Psoas muscle (tissue), 8 donors: Measurements from ENCODE around the gene KANK2. TPM values are rescaled to one million over a fixed set of nuclear protein-coding genes. Genes with fewer than 3 reads are reported as not detected.
"Not testable (repeated sequence)": the region's sequence is repeated elsewhere in the genome, so short reads cannot be mapped to it uniquely, and the experiment has no call there.

ENCODE experiments used
- ATAC-seq, 4 donors: fragments of 200-7000 bp; cut with Tn5 transposase; one replicate each; pipeline ENCODE4 v1.9.1; 2020; ENCODE audit warnings: moderate library complexity in 3 of 4, mild to moderate bottlenecking in 2 of 4
- DNase-seq, 2 donors: peaks; one replicate each; pipeline ENCODE4 v3.0.0-alpha.2; 2020
- H3K27ac ChIP-seq: fragments of 200-600 bp; one replicate; pipeline ENCODE4 v1.8.0; 2022
- H3K27me3 ChIP-seq, 3 donors: fragments of 200-600 bp in 1 of 3; one replicate each; pipeline versions ENCODE4 v1.6.1 to v1.8.0; 2013 to 2022; ENCODE audit warnings: low read length in 2 of 3, mild to moderate bottlenecking in 2 of 3, moderate library complexity in 1 of 3; ENCODE audit not compliant: insufficient read depth in 3 of 3
- H3K36me3 ChIP-seq, 2 donors: fragments of 200-600 bp in 1 of 2; one replicate each; pipeline versions ENCODE4 v1.6.1 to v1.8.0; 2013 to 2022; ENCODE audit warnings: low read depth in 1 of 2, mild to moderate bottlenecking in 1 of 2, moderate library complexity in 1 of 2; ENCODE audit not compliant: insufficient read depth in 1 of 2
- H3K4me1 ChIP-seq: fragments of 200-600 bp; one replicate; pipeline ENCODE4 v1.8.0; 2022
- H3K4me3 ChIP-seq: fragments of 200-600 bp; one replicate; pipeline ENCODE4 v1.8.0; 2022; ENCODE audit warnings: mild to moderate bottlenecking
- H3K9me3 ChIP-seq: fragments of 200-600 bp; one replicate; pipeline ENCODE4 v1.8.0; 2022
- WGBS, 3 donors: extraction: QIAGEN DNeasy Blood & Tissue Kit; methylation state at CpG; one replicate each; pipeline versions ENCODE4 v1.1.6 to v1.1.7; 2013; 5-methylcytosine and 5-hydroxymethylcytosine counted together
- intact Hi-C, 2 donors: fragments of 100-400 bp; cut with DNase I; formaldehyde crosslinking; loops; one replicate each; pipeline versions ENCODE4 v1.11.0 to v1.14.2; 2022
- polyA plus RNA-seq, 3 donors: library from polyadenylated mRNA; stranded (reverse); fragments of 200-250 nt; gene quantifications; one replicate each; pipeline ENCODE4 v1.2.3, GENCODE V29; 2013
- total RNA-seq, 4 donors: library from RNA; stranded (reverse); fragmentation: NEBNext Ultra II Directional in 2 of 4; extraction: Animal tissue kit (Norgen Biotek cat#: 25700) in 2 of 4; gene quantifications; one replicate each; pipeline versions ENCODE4 v1.2.1 to v1.2.4, GENCODE V29; 2021 to 2023
- TF ChIP-seq, protein P1 (sequence below): fragments of 200-600 bp; IDR thresholded peaks from one replicate; pipeline ENCODE4 v1.8.0; 2022; ENCODE audit warnings: antibody characterized with exemption
- donor health status: healthy with polysubstance abuse.
- donor health status: DM: no; HTN: no; CAD: no; lungs with moderate emphysema.
- donor health status: Bipolar disorder and iron deficiency.
- donor health status: healthy.
- donor health status: DM: yes; HTN: yes; CAD: no.
- donor health status: DM: no; HTN: no; CAD: no.
- donor health status: DM: no; HTN: no; CAD: no.
- donor health status: DM: yes; HTN: yes; CAD: no.

Gene KANK2
- total and polyA plus RNA-seq, 7 donors: 23.7 to 103 (median 44.0) TPM

DNA sequence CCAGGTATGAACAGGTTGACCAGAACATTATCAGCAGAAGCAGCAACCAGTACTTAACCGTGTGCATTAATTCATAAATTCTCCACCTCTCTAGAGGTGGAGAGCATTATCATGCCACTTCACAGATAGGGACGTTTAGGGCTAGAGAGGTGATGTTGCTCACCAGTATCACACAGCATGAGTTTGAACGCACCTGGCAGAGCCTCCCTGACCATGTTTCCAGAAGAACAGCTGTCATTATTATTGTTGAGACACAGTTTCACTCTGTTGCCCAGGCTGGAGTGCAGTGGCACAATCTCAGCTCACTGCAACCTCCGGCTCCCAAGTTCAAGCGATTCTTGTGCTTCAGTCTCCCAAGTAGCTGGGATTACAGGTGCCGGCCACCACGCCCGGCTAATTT, 6.8 kb downstream of the KANK2 start:
- ATAC-seq (no peak), DNase-seq (no peak)
- Histone ChIP-seq H3K27ac (peak overlapping the region; percentile 73), H3K27me3 (no peaks in the 10 kb centered on the region), H3K4me3 (no peak overlapping the region), H3K36me3 (peaks cover 0 to 57% of the 10 kb centered on the region in 2 donors), H3K4me1 (peaks cover 16% of the 10 kb centered on the region), H3K9me3 (no peaks in the 10 kb centered on the region)
- intact Hi-C loops: no loop called here
- 51 to 78% (median 61%) methylated on average over 8 of the region's 8 CpGs for WGBS, 3 donors
- TF ChIP-seq, protein P1, sequence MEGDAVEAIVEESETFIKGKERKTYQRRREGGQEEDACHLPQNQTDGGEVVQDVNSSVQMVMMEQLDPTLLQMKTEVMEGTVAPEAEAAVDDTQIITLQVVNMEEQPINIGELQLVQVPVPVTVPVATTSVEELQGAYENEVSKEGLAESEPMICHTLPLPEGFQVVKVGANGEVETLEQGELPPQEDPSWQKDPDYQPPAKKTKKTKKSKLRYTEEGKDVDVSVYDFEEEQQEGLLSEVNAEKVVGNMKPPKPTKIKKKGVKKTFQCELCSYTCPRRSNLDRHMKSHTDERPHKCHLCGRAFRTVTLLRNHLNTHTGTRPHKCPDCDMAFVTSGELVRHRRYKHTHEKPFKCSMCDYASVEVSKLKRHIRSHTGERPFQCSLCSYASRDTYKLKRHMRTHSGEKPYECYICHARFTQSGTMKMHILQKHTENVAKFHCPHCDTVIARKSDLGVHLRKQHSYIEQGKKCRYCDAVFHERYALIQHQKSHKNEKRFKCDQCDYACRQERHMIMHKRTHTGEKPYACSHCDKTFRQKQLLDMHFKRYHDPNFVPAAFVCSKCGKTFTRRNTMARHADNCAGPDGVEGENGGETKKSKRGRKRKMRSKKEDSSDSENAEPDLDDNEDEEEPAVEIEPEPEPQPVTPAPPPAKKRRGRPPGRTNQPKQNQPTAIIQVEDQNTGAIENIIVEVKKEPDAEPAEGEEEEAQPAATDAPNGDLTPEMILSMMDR: no peak

DNA sequence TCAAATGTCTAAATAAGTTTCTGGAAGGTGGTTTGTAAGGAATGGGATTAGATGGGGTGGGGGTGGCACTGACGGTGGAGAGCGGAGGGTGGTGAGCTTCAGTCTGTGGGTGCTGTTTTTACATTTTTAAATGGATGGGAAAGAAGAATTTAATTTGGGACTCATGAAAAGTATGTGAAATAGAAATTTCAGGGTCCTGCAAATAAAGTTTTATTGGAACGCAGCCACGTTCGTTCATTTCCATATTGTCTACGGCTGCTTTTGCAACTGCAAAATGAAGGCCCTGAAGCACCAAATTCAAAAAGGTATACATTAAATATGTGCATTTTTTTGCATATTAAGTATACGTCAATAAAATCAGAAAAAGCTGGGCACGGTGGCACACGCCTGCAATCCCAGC, 9.9 kb downstream of the KANK2 start:
- Histone ChIP-seq H3K4me1 (peaks cover 11% of the 10 kb centered on the region), H3K27ac (no peak overlapping the region), H3K4me3 (no peak overlapping the region), H3K36me3 (peaks cover 0 to 58% of the 10 kb centered on the region in 2 donors), H3K27me3 (no peaks in the 10 kb centered on the region), H3K9me3 (no peaks in the 10 kb centered on the region)
- intact Hi-C loops: no loop called here
- ATAC-seq (no peak), DNase-seq (no peak)
- WGBS, 3 donors: 84 to 96% (median 93%) methylated on average over 9 of the region's 9 CpGs
- TF ChIP-seq, protein P1: no peak

DNA sequence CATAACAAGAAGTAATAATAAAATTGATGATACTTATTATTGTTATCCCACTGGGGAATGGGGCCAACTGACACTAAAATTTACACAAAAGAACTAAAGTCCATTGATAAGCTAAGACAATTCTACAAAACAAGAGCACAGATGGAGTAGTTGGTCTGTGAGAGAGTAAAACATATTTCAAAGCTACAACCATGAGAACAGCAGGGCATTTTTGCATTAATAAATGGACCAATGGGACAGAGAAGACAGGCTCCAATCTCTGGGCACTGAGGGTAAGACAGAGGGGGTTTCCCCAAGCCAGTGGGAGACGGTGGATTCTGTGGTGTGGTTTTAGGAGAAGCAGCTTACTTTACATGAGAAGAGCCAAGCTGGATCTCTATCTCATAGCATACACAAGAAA, 14.4 kb downstream of the KANK2 start:
- DNase-seq (no peak), ATAC-seq (no peak)
- intact Hi-C loops: no loop called here
- 79 to 100% (median 82%) methylated on average over 1 of the region's 1 CpG for WGBS, 3 donors
- Histone ChIP-seq H3K4me1 (peaks cover 13% of the 10 kb centered on the region), H3K27me3 (no peaks in the 10 kb centered on the region), H3K36me3 (peaks cover 0 to 52% of the 10 kb centered on the region in 2 donors), H3K27ac (no peak overlapping the region), H3K9me3 (no peaks in the 10 kb centered on the region), H3K4me3 (no peak overlapping the region)
- TF ChIP-seq, protein P1: no peak

DNA sequence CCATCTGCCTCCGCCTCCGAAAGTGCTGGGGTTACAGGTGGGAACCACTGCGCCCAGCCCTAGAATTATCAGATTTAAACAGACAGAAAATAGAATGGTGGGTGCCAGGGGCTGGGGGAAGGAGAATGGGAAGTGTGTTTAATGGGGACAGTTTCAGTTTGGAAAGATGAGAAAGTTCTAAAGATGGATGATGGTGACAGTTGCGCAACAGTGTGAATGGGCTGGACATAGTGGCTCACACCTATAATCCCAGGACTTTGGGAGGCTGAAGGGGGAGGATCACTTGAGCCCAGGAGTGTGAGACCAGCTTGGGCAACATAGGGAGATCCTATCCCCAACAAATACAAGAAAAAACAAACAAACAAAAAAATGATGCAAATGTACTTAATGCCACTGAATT, 15.9 kb downstream of the KANK2 start:
- ATAC-seq (no peak), DNase-seq (no peak)
- intact Hi-C loops: no loop called here
- no peaks in the 10 kb centered on the region for H3K27me3 ChIP-seq
- no peaks in the 10 kb centered on the region for H3K9me3 ChIP-seq
- WGBS, 3 donors: 93 to 95% (median 94%) methylated on average over 4 of the region's 4 CpGs
- H3K36me3 ChIP-seq: peaks cover 0 to 52% of the 10 kb centered on the region in 2 donors
- no peak overlapping the region for H3K4me3 ChIP-seq
- peaks cover 13% of the 10 kb centered on the region for H3K4me1 ChIP-seq
- no peak overlapping the region for H3K27ac ChIP-seq
- TF ChIP-seq, protein P1: no peak

DNA sequence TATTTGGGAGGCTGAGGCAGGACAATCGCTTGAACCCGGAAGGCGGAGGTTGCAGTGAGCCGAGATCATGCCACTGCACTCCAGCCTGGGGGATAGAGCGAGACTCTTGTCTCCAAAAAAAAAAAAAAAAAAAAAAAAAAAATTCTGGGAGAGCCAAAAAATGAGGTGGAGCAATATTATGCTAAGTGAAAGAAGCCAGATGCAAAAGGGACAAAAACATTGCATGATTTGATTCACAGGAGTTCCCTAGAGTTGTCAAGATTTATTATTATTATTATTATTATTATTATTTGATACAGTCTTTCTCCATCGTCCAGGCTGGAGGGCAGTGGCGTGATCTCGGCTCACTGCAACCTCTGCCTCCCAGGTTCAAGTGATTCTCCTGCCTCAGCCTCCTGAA, 16.4 kb downstream of the KANK2 start:
- H3K4me1 ChIP-seq: peaks cover 13% of the 10 kb centered on the region
- intact Hi-C loops, H3K27ac ChIP-seq, H3K4me3 ChIP-seq, H3K27me3 ChIP-seq, DNase-seq, H3K9me3 ChIP-seq: not testable (repeated sequence)
- ATAC-seq: peak in 1 of 4 donors; percentile 51
- WGBS, 3 donors: 55 to 84% (median 71%) methylated on average over 8 of the region's 8 CpGs
- peaks cover 0 to 52% of the 10 kb centered on the region in 2 donors for H3K36me3 ChIP-seq
